Tibial nerve (tissue), 4 donors: ENCODE measurements around the gene PTPRT. TPM values are rescaled to one million over a fixed set of nuclear protein-coding genes. Genes with fewer than 3 reads are reported as not detected.

ENCODE experiments used
- DNase-seq, 2 donors: peaks; one replicate each; pipeline ENCODE4 v3.0.0-alpha.2; 2019; ENCODE audit warnings: low spot score in 2 of 2
- H3K27ac ChIP-seq, 4 donors: fragments of 200-600 bp; sonication (generic) in 3 of 4; one replicate each; pipeline ENCODE4 v1.5.1; 2017 to 2019; ENCODE audit warnings: mild to moderate bottlenecking in 1 of 4
- H3K27me3 ChIP-seq, 2 donors: fragments of 200-600 bp; sonication (generic) in 1 of 2; one replicate each; pipeline versions ENCODE4 v1.5.1 to v1.6.0; 2017 to 2019
- H3K36me3 ChIP-seq, 3 donors: fragments of 200-600 bp; sonication (generic); one replicate each; pipeline ENCODE4 v1.5.1; 2018 to 2019
- H3K4me1 ChIP-seq, 4 donors: fragments of 200-600 bp; sonication (generic) in 3 of 4; one replicate each; pipeline ENCODE4 v1.5.1; 2017 to 2019
- H3K4me3 ChIP-seq, 4 donors: fragments of 200-600 bp; sonication (generic) in 3 of 4; one replicate each; pipeline ENCODE4 v1.5.1; 2017 to 2019; ENCODE audit warnings: mild to moderate bottlenecking in 1 of 4, moderate library complexity in 1 of 4
- H3K9me3 ChIP-seq, 4 donors: fragments of 200-600 bp; sonication (generic) in 3 of 4; one replicate each; pipeline ENCODE4 v1.5.1; 2017 to 2019
- CTCF ChIP-seq, 5 experiments: fragments of 200-600 bp in 3 of 5; fragments of 450-650 bp in 2 of 5; sonication (generic) in 3 of 5; IDR thresholded peaks; one replicate each; pipeline ENCODE4 v1.5.1; 2016 to 2019; ENCODE audit warnings: antibody characterized with exemption in 5 of 5, mild to moderate bottlenecking in 3 of 5, moderate library complexity in 2 of 5
- EP300 ChIP-seq, 2 donors: sonication (generic); formaldehyde crosslinking; IDR thresholded peaks; one replicate each; pipeline ENCODE4 v1.6.1; 2017; ENCODE audit warnings: antibody characterized with exemption in 2 of 2, mild to moderate bottlenecking in 1 of 2
- POLR2A ChIP-seq, 2 donors: fragments of 450-650 bp; IDR thresholded peaks; one replicate each; pipeline ENCODE4 v1.6.1; 2017; ENCODE audit warnings: antibody characterized with exemption in 2 of 2, mild to moderate bottlenecking in 2 of 2, moderate library complexity in 2 of 2
- WGBS, 2 donors: methylation state at CpG; one replicate each; pipeline ENCODE4 v1.1.5; 2018; 5-methylcytosine and 5-hydroxymethylcytosine counted together
- total RNA-seq, 4 donors: library from RNA; depleted of rRNA; stranded (reverse); fragments of >200 nt; gene quantifications; one replicate each; pipeline ENCODE4 v1.1.0, GENCODE V29; 2016

PTPRT gene
- total RNA-seq, 4 donors from 2014 or later: under 0.01 TPM; not detected in 3

DNA sequence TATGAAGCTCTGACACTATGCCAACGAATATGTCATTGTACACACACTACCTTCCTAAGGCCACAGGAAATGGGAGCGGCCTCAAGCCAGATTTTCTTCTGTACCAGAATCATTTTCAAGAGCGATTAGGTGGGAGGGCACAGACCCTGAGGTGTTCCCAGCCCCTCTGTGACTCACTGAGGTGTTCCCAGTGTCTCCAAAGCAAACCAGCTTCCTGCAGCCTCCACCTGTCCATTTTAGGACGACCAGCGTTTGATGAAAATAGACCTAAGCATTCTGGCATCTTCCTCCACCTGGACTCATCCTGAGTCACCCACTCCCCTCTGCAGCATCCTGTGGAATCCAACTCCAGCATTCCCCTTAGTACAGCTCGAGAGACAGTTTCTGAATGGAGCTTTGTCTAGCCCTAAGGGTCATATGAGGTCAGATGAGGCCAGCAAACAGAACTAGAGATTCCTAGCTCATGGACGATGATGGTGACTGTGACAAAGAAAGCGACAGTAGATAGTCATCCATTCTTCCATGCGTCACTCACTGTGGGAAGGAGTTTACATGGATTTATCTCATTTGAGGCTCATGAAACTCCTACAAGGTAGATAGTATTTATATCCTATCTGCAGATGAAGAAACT is 203.4 kb downstream of the PTPRT start:
- no peaks in the 10 kb centered on the region for H3K36me3 ChIP-seq
- H3K4me1 ChIP-seq: no peaks in the 10 kb centered on the region
- TF ChIP-seq EP300 (IDR thresholded peaks at IDR 0.05) (no peak), POLR2A (IDR thresholded peaks at IDR 0.05) (no peak), CTCF (IDR thresholded peaks at IDR 0.05) (no peak)
- H3K9me3 ChIP-seq: peaks cover 0 to 7% (median 0%) of the 10 kb centered on the region in 4 donors
- DNase-seq: no peak
- no peaks in the 10 kb centered on the region for H3K27me3 ChIP-seq
- H3K4me3 ChIP-seq: no peak overlapping the region
- 52 to 63% methylated on average over 9 of the region's 9 CpGs for WGBS, 2 donors
- no peak overlapping the region for H3K27ac ChIP-seq

DNA sequence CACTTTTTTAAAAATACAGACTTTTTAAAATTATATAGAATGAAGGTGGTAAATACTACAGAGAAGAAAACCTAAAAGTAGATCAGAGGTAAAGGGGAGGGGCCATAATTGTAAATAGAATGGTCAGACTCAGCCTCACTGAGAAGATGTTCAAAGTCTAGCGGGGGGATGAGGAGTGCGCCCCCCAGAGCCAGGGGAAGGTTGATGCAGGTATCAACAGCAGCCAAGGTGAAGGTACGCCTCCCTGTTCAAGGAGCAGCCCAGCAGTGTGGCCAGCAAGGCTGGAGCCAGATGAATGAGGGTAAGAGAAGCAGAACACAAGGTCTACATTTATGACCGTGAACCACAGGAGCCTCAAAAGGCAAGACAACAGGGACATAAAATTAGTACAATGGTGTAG is 204.1 kb downstream of the PTPRT start:
- 82 to 84% methylated on average over 4 of the region's 4 CpGs for WGBS, 2 donors
- Histone ChIP-seq H3K27ac (no peak overlapping the region), H3K9me3 (peaks cover 0 to 7% (median 0%) of the 10 kb centered on the region in 4 donors), H3K36me3 (no peaks in the 10 kb centered on the region), H3K4me3 (no peak overlapping the region), H3K4me1 (no peaks in the 10 kb centered on the region), H3K27me3 (no peaks in the 10 kb centered on the region)
- DNase-seq: no peak
- TF ChIP-seq POLR2A (IDR thresholded peaks at IDR 0.05) (no peak), EP300 (IDR thresholded peaks at IDR 0.05) (no peak), CTCF (IDR thresholded peaks at IDR 0.05) (no peak)

DNA sequence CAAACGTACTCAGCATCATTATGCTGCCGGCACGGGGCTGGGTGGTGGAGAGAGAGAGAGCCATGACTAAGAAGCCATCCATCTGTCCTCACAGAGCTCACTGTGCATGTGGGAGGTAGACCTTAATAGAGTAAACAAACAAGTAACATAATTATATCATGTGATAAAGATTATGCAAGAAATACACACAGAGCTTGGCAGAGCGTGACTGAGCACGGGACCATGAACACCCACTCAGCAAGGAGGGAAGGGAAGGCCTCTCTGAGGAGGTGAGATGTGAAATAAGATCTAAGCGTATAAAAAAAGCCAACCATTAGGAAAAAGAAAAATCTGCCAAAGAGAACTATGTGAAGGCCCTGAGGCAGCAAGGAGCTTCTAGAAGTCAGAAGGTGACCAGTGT is 207.5 kb downstream of the PTPRT start:
- Histone ChIP-seq H3K27ac (no peak overlapping the region), H3K36me3 (no peaks in the 10 kb centered on the region), H3K27me3 (no peaks in the 10 kb centered on the region), H3K9me3 (peaks cover 0 to 7% (median 0%) of the 10 kb centered on the region in 4 donors), H3K4me1 (no peaks in the 10 kb centered on the region), H3K4me3 (no peak overlapping the region)
- DNase-seq: no peak
- WGBS, 2 donors: 83 to 84% methylated on average over 6 of the region's 6 CpGs
- TF ChIP-seq CTCF (IDR thresholded peaks at IDR 0.05) (no peak), EP300 (IDR thresholded peaks at IDR 0.05) (no peak), POLR2A (IDR thresholded peaks at IDR 0.05) (no peak)

DNA sequence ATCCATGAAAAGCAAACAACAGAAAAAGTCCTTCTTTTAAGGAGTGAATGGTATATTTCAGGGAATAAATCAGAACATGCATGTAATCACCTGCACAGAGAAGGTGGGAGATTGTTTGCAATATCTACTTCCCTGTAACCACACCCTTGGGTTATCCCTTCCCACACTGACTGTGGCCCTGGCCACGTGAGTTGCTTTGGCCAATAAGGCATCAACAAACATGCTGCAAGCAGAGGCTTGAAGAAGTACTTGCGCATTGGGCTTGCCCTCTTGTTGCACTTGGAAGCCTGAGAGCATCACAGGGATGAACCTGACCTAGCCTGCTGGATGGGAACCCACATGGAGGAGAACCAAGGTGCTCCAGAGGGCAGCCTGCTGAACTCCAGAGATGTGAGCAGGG is 208.5 kb downstream of the PTPRT start:
- TF ChIP-seq CTCF (IDR thresholded peaks at IDR 0.05): no peak
- TF ChIP-seq POLR2A (IDR thresholded peaks at IDR 0.05): no peak
- H3K4me1 ChIP-seq: no peaks in the 10 kb centered on the region
- H3K36me3 ChIP-seq: no peaks in the 10 kb centered on the region
- no peak for DNase-seq
- whole genome bisulfite sequencing, 2 donors: 77 to 78% methylated on average over 2 of the region's 2 CpGs
- peaks cover 0 to 7% (median 0%) of the 10 kb centered on the region in 4 donors for H3K9me3 ChIP-seq
- H3K4me3 ChIP-seq: no peak overlapping the region
- no peak overlapping the region for H3K27ac ChIP-seq
- no peaks in the 10 kb centered on the region for H3K27me3 ChIP-seq

DNA sequence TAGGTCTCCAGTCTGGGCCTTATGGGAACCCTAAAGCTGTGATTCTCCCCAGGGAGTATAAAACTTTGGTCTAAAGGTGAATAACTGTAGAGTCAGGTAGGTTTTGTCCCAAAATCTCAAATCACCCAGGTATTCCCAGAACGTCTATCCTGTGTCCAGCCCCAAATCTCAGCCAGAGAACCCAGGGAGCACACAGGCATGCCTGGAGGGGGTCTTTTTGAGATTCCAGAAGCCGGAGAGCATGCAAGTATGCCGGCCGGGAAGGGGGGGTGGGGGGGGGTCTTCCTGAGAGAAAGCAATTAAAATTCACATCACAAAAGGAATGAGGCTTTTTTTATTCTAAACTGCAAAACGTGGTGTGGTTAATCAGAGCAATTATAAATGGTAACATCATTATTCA is 210.0 kb downstream of the PTPRT start:
- 8 to 10% methylated on average over 5 of the region's 5 CpGs for WGBS, 2 donors
- peaks cover 0 to 7% (median 0%) of the 10 kb centered on the region in 4 donors for H3K9me3 ChIP-seq
- no peak for DNase-seq
- H3K27ac ChIP-seq: no peak overlapping the region
- no peaks in the 10 kb centered on the region for H3K4me1 ChIP-seq
- H3K27me3 ChIP-seq: no peaks in the 10 kb centered on the region
- no peak overlapping the region for H3K4me3 ChIP-seq
- no peaks in the 10 kb centered on the region for H3K36me3 ChIP-seq
- TF ChIP-seq CTCF (IDR thresholded peaks at IDR 0.05): no peak
- TF ChIP-seq EP300 (IDR thresholded peaks at IDR 0.05): no peak
- no peak for TF ChIP-seq POLR2A (IDR thresholded peaks at IDR 0.05)
